ENCODE measurements around the gene ABHD8.

The ABHD8 gene

GRCh38 chr19:17245535-17245984, 57.7 kb downstream of the ABHD8 start, which contains the start of gene NR2F6:
Gene NR2F6, minus strand, starts transcription at chr19:17245919. Its CDS starts 699 bp downstream, at chr19:17245220.
- TF ChIP-seq REST (IDR thresholded peaks at IDR 0.05; ENCODE audit: insufficient read depth in 1 of 2, low read depth in 2 of 2, low read length in 2 of 2) (no peak), POLR2AphosphoS5 (IDR thresholded peaks at IDR 0.05; ENCODE audit: low read depth, low read length) (no peak), SIN3A (IDR thresholded peaks at IDR 0.05; ENCODE audit: borderline replicate concordance, insufficient read depth, low read length) (no peak), TAF1 (IDR thresholded peaks at IDR 0.05; ENCODE audit: borderline replicate concordance, insufficient read depth, low read length) (no peak), FOXP2 (optimal IDR thresholded peaks at IDR 0.05; ENCODE audit: borderline replicate concordance, extremely low read depth, extremely low read length, insufficient read depth) (no peak)

- TF ChIP-seq REST (IDR thresholded peaks at IDR 0.05; ENCODE audit: insufficient read depth in 1 of 2, low read depth in 2 of 2, low read length in 2 of 2) (no peak), SIN3A (IDR thresholded peaks at IDR 0.05; ENCODE audit: borderline replicate concordance, insufficient read depth, low read length) (no peak), POLR2AphosphoS5 (IDR thresholded peaks at IDR 0.05; ENCODE audit: low read depth, low read length) (no peak)
Measured at GRCh38 chr19:17244618-17245534, 58.3 kb downstream of the ABHD8 start.

- no peak for TF ChIP-seq REST (IDR thresholded peaks at IDR 0.05; ENCODE audit: insufficient read depth in 1 of 2, low read depth in 2 of 2, low read length in 2 of 2)
- no peak for TF ChIP-seq TAF1 (IDR thresholded peaks at IDR 0.05; ENCODE audit: borderline replicate concordance, insufficient read depth, low read length)
- TF ChIP-seq POLR2AphosphoS5 (IDR thresholded peaks at IDR 0.05; ENCODE audit: low read depth, low read length) = no peak; the same call in 1 of the 2 replicates
- TF ChIP-seq SIN3A (IDR thresholded peaks at IDR 0.05; ENCODE audit: borderline replicate concordance, insufficient read depth, low read length) = no peak
- TF ChIP-seq FOXP2 (optimal IDR thresholded peaks at IDR 0.05; ENCODE audit: borderline replicate concordance, extremely low read depth, extremely low read length, insufficient read depth) = no peak
Measured at GRCh38 chr19:17243830-17244617, 59.2 kb downstream of the ABHD8 start.

GRCh38 chr19:17243211-17243829, 59.9 kb downstream of the ABHD8 start:
- TF ChIP-seq SIN3A (IDR thresholded peaks at IDR 0.05; ENCODE audit: borderline replicate concordance, insufficient read depth, low read length) (no peak), POLR2AphosphoS5 (IDR thresholded peaks at IDR 0.05; ENCODE audit: low read depth, low read length) (no peak), REST (IDR thresholded peaks at IDR 0.05; ENCODE audit: insufficient read depth in 1 of 2, low read depth in 2 of 2, low read length in 2 of 2) (no peak), TAF1 (IDR thresholded peaks at IDR 0.05; ENCODE audit: borderline replicate concordance, insufficient read depth, low read length) (no peak), FOXP2 (optimal IDR thresholded peaks at IDR 0.05; ENCODE audit: borderline replicate concordance, extremely low read depth, extremely low read length, insufficient read depth) (no peak)
